Endothelial cell of umbilical vein (primary cell): Measurements from ENCODE around the gene TRPC6. TPM values are rescaled to one million over a fixed set of nuclear protein-coding genes. Genes with fewer than 3 reads are reported as not detected.

Experiments
- BruUV-seq: library from RNA; stranded (reverse); fragments of 400-500 nt; replicated peaks from 2 replicates; lab custom pipeline; 2021; lab: Mats Ljungman, UMichigan
- CTCF ChIA-PET: fragments of 300-600, 350-600 bp; sonication (Branson Sonifier 250); formaldehyde crosslinking; loops from one replicate; lab custom pipeline; 2021; ENCODE audit warnings: antibody characterized with exemption, inconsistent platforms; lab: Charles Lee
- POLR2A ChIA-PET: fragments of 300-600, 350-600 bp; sonication (Branson Sonifier 250); formaldehyde crosslinking; loops from one replicate; lab custom pipeline; 2021; ENCODE audit warnings: antibody characterized with exemption, inconsistent platforms; lab: Charles Lee
- DNase-seq: peaks from one replicate; pipeline ENCODE4 v3.0.0-alpha.2; 2011; ENCODE audit warnings: low read depth, low spot score
- FAIRE-seq: peaks from 2 replicates; lab custom pipeline; 2011; peaks lifted over from hg19 to GRCh38; lab: Jason Lieb, UNC
- H2AFZ ChIP-seq: 2 replicates; pipeline ENCODE4 v1.6.0; 2012; ENCODE audit warnings: low read depth, low read length, control low read depth, inconsistent platforms
- H3K27ac ChIP-seq: 2 replicates; pipeline ENCODE4 v1.5.1; 2011; ENCODE audit warnings: low read depth, mild to moderate bottlenecking, control low read depth, low read length, moderate library complexity; ENCODE audit not compliant: insufficient read depth
- H3K27me3 ChIP-seq, 2 experiments: 2 replicates each; pipeline versions ENCODE4 v1.6.0 to v1.6.1; 2011; ENCODE audit warnings: low read length in 2 of 2, mixed read lengths in 1 of 2; ENCODE audit not compliant: control insufficient read depth in 2 of 2, insufficient read depth in 2 of 2
- H3K36me3 ChIP-seq, 2 experiments: 2 replicates in 1 of 2; 3 replicates in 1 of 2; pipeline ENCODE4 v1.5.1; 2011; ENCODE audit warnings: low read length in 2 of 2, mild to moderate bottlenecking in 1 of 2, moderate library complexity in 1 of 2; ENCODE audit not compliant: control insufficient read depth in 2 of 2, insufficient read depth in 2 of 2; ENCODE audit errors: extremely low read depth in 1 of 2
- H3K4me1 ChIP-seq: 3 replicates; pipeline ENCODE4 v1.5.1; 2011; ENCODE audit warnings: mild to moderate bottlenecking, low read length; ENCODE audit not compliant: control insufficient read depth, insufficient read depth; ENCODE audit errors: extremely low read depth
- H3K4me2 ChIP-seq: 2 replicates; pipeline ENCODE4 v1.6.1; 2011; ENCODE audit warnings: low read length, control low read depth, mixed read lengths; ENCODE audit not compliant: insufficient read depth
- H3K4me3 ChIP-seq, 3 experiments: fragments of 200-600 bp in 1 of 3; sonication (generic), shearing (Covaris generic) in 1 of 3; replicated peaks in 1 of 3; 2 replicates each; pipeline ENCODE4 v1.5.1; 2011 to 2016; ENCODE audit warnings: control low read depth in 3 of 3, low read length in 3 of 3, mild to moderate bottlenecking in 2 of 3, inconsistent platforms in 1 of 3, low read depth in 1 of 3, moderate library complexity in 1 of 3; ENCODE audit not compliant: insufficient read depth in 1 of 3
- H3K79me2 ChIP-seq: 2 replicates; pipeline ENCODE4 v1.6.0; 2012; ENCODE audit warnings: low read length, inconsistent platforms; ENCODE audit not compliant: control insufficient read depth, insufficient read depth
- H3K9ac ChIP-seq: replicated peaks from 2 replicates; pipeline ENCODE3; 2011; ENCODE audit warnings: low read length, control low read depth; ENCODE audit not compliant: insufficient read depth; ENCODE audit errors: extremely low read depth
- H3K9me1 ChIP-seq: replicated peaks from 3 replicates; pipeline ENCODE4 v1.6.0; 2011; ENCODE audit warnings: mild to moderate bottlenecking, low read length; ENCODE audit not compliant: control insufficient read depth, insufficient read depth; ENCODE audit errors: extremely low read depth
- H3K9me3 ChIP-seq: replicated peaks from 2 replicates; pipeline ENCODE4 v1.5.1; 2012; ENCODE audit warnings: low read length, inconsistent platforms; ENCODE audit not compliant: control insufficient read depth, insufficient read depth
- H4K20me1 ChIP-seq: replicated peaks from 2 replicates; pipeline ENCODE3; 2011; ENCODE audit warnings: mild to moderate bottlenecking, low read length; ENCODE audit not compliant: control insufficient read depth, insufficient read depth; ENCODE audit errors: extremely low read depth
- CTCF ChIP-seq, 2 donors: IDR thresholded peaks; 1 replicate in 1 of 2; 2 replicates in 1 of 2; pipeline ENCODE4 v1.5.1; 2011; ENCODE audit warnings: low read length in 2 of 2, mild to moderate bottlenecking in 2 of 2, moderate library complexity in 2 of 2, control low read depth in 1 of 2, inconsistent platforms in 1 of 2, low read depth in 1 of 2; ENCODE audit not compliant: insufficient read depth in 1 of 2; ENCODE audit errors: extremely low read depth in 1 of 2
- EZH2 ChIP-seq: IDR thresholded peaks from 2 replicates; pipeline ENCODE4 v1.6.1; 2012; ENCODE audit warnings: borderline replicate concordance, low read depth, mild to moderate bottlenecking, moderate library complexity, low read length, inconsistent platforms; ENCODE audit not compliant: severe bottlenecking
- FOS ChIP-seq: IDR thresholded peaks from 2 replicates; pipeline ENCODE4 v1.6.1; 2011; ENCODE audit warnings: mild to moderate bottlenecking, low read length, moderate library complexity, borderline replicate concordance; ENCODE audit not compliant: insufficient read depth
- GATA2 ChIP-seq: IDR thresholded peaks from 2 replicates; pipeline ENCODE4 v1.7.0; 2011; ENCODE audit warnings: low read depth, mild to moderate bottlenecking, moderate library complexity, mixed read lengths, low read length; ENCODE audit not compliant: insufficient read length, insufficient read depth
- JUN ChIP-seq: IDR thresholded peaks from 2 replicates; pipeline ENCODE4 v1.6.1; 2011; ENCODE audit warnings: borderline replicate concordance, low read depth; ENCODE audit not compliant: insufficient read length, insufficient read depth
- MAX ChIP-seq: IDR thresholded peaks from 2 replicates; pipeline ENCODE4 v1.6.1; 2011; ENCODE audit not compliant: insufficient read depth, insufficient read length
- MYC ChIP-seq: IDR thresholded peaks from one replicate; pipeline ENCODE4 v1.6.1; 2011; ENCODE audit warnings: mild to moderate bottlenecking, low read depth, low read length
- POLR2A ChIP-seq: IDR thresholded peaks from 2 replicates; pipeline ENCODE4 v1.6.1; 2012; ENCODE audit warnings: low read depth, mild to moderate bottlenecking, control low read depth, low read length
- POLR2AphosphoS5 ChIP-seq: IDR thresholded peaks from 2 replicates; pipeline ENCODE4 v1.6.1; 2012; ENCODE audit warnings: low read depth, mild to moderate bottlenecking, control low read depth, low read length, moderate library complexity; ENCODE audit not compliant: insufficient read depth
- dilution Hi-C: fragments of 300-500 bp; cut with MboI; formaldehyde crosslinking; loops from one replicate; pipeline ENCODE4 v1.15.0; 2019; ENCODE audit warnings: low sequenced_read_pairs; ENCODE audit not compliant: extremely low pct_ligation_motif_present
- intact Hi-C: fragments of 100-400 bp; cut with micrococcal nuclease; formaldehyde crosslinking; loops from one replicate; pipeline ENCODE4 v1.10.0; 2022
- polyA plus RNA-seq, 4 experiments: library from polyadenylated mRNA; depleted of rRNA in 3 of 4; stranded (reverse) in 3 of 4; unstranded in 1 of 4; fragments of >200 nt; gene quantifications; 2 replicates each; pipeline versions ENCODE4 v1.2.1 to v1.2.3, GENCODE V29; 2011 to 2012; ENCODE audit warnings: missing spikeins in 1 of 4
- total RNA-seq: library from RNA; stranded (reverse); gene quantifications from 2 replicates; pipeline ENCODE4 v1.2.3, GENCODE V29; 2021

TRPC6 gene
- total and polyA plus RNA-seq, 2 donors (not counting 3 experiments of a cell fraction or from before 2014, with no cell fraction given) = not detected

- Histone ChIP-seq H3K9me1 (no peaks in the 10 kb centered on the region), H4K20me1 (no peaks in the 10 kb centered on the region), H3K79me2 (no peaks in the 10 kb centered on the region), H3K9ac (no peak overlapping the region), H2AFZ (no peak overlapping the region), H3K4me1 (no peaks in the 10 kb centered on the region), H3K27me3 (no peaks in the 10 kb centered on the region), H3K4me3 (no peak overlapping the region), H3K4me2 (no peak overlapping the region), H3K9me3 (no peaks in the 10 kb centered on the region), H3K27ac (no peak overlapping the region), H3K36me3 (no peaks in the 10 kb centered on the region)
- ChIA-PET POLR2A (no interaction called here), CTCF (no interaction called here)
- dilution Hi-C loops (no loop called here), intact Hi-C loops (no loop called here)
- TF ChIP-seq POLR2A (no peak), JUN (no peak), GATA2 (no peak), POLR2AphosphoS5 (no peak), MYC (no peak), EZH2 (no peak), CTCF (IDR thresholded peaks at IDR 0.05; ENCODE audit: extremely low read depth in 1 of 2, insufficient read depth in 1 of 2, low read depth in 1 of 2, low read length in 2 of 2) (no peak), FOS (no peak), MAX (no peak)
- DNase-seq (no peak), FAIRE-seq (no peak)
- no TSS peak for BruUV-seq
These were observed 137.1 kb downstream of the TRPC6 start for GRCh38 chr11:101446726-101447125.
